Right atrium auricular region (tissue), 2 donors: Measurements from ENCODE around the gene C2CD3. TPM values are rescaled to one million over a fixed set of nuclear protein-coding genes. Genes with fewer than 3 reads are reported as not detected.

Source experiments
- DNase-seq: peaks from one replicate; pipeline ENCODE4 v3.0.0-alpha.2; 2019; ENCODE audit warnings: low spot score
- H3K27ac ChIP-seq, 2 donors: fragments of 200-600 bp; sonication (generic); 1 replicate in 1 of 2; 2 replicates in 1 of 2; pipeline ENCODE4 v1.5.1; 2016 to 2019
- H3K27me3 ChIP-seq, 2 donors: fragments of 200-600 bp; sonication (generic); one replicate each; pipeline versions ENCODE4 v1.5.1 to v1.6.0; 2017 to 2019
- H3K36me3 ChIP-seq: fragments of 200-600 bp; sonication (generic); one replicate; pipeline ENCODE4 v1.5.1; 2016
- H3K4me1 ChIP-seq, 2 donors: fragments of 200-600 bp; sonication (generic); one replicate each; pipeline versions ENCODE4 v1.5.1 to v1.6.0; 2017 to 2019
- H3K4me3 ChIP-seq, 2 donors: fragments of 200-600 bp; sonication (generic); 1 replicate in 1 of 2; 2 replicates in 1 of 2; pipeline ENCODE4 v1.5.1; 2017 to 2019; ENCODE audit warnings: mild to moderate bottlenecking in 1 of 2, moderate library complexity in 1 of 2
- H3K9me3 ChIP-seq, 2 donors: fragments of 200-600 bp; sonication (generic); one replicate each; pipeline ENCODE4 v1.5.1; 2019
- total RNA-seq, 2 donors: library from RNA; depleted of rRNA; stranded (reverse); fragments of >200 nt; gene quantifications; one replicate each; pipeline ENCODE4 v1.1.0, GENCODE V29; 2016
- TF ChIP-seq, protein P1 (sequence below), 2 donors: fragments of 200-600 bp; sonication (generic); IDR thresholded peaks; one replicate each; pipeline ENCODE4 v1.5.1; 2019; ENCODE audit warnings: antibody characterized with exemption in 2 of 2

C2CD3 gene
- total RNA-seq, 2 donors from 2014 or later = 15.0 to 15.4 TPM

DNA sequence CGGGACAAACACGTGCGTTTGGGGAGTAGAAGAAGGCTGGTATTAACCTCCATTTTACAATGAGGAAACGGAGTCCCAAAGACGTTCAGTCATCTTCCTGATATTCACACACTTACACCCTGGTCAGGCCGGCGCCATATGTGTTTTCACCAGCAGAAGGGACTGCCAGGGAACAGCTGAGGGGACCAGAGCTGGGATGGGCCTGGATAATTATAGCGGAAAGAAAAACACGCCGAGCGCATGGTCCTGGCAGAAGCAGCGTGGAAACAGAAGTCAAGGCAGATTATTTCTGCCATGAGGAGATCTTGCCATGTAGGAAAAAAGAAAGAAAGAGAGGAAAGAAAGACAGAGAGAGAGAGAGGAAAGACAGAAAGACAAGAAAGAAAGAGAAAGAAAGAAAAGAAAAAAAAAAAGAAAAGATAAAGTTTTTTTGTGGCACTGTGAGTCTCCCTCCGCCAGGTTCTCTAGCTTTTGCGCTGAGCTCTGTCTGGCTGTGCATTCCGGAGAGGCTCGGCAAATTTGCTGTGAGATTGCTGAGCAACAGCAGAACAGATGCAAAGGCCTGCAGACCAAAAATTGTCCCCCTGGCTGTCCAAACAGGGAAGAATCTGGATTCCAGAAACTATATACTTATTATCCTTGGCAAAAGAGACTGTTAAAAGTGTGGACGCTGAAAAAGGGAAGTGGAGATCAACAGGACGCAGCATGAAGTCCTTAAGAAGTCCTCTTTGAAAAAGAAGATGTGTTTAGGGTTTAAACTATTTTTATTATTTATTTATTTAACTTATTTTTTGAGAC, 186.9 kb downstream of the C2CD3 start:
- no peak for DNase-seq
- no peaks in the 10 kb centered on the region for H3K9me3 ChIP-seq
- H3K36me3 ChIP-seq = no peaks in the 10 kb centered on the region
- peaks cover 0 to 6% of the 10 kb centered on the region in 2 donors for H3K4me1 ChIP-seq
- no peaks in the 10 kb centered on the region for H3K27me3 ChIP-seq
- H3K27ac ChIP-seq = peak overlapping the region; percentile 83 to 90
- H3K4me3 ChIP-seq = peak overlapping the region; percentile 51 to 68
- TF ChIP-seq, protein P1, sequence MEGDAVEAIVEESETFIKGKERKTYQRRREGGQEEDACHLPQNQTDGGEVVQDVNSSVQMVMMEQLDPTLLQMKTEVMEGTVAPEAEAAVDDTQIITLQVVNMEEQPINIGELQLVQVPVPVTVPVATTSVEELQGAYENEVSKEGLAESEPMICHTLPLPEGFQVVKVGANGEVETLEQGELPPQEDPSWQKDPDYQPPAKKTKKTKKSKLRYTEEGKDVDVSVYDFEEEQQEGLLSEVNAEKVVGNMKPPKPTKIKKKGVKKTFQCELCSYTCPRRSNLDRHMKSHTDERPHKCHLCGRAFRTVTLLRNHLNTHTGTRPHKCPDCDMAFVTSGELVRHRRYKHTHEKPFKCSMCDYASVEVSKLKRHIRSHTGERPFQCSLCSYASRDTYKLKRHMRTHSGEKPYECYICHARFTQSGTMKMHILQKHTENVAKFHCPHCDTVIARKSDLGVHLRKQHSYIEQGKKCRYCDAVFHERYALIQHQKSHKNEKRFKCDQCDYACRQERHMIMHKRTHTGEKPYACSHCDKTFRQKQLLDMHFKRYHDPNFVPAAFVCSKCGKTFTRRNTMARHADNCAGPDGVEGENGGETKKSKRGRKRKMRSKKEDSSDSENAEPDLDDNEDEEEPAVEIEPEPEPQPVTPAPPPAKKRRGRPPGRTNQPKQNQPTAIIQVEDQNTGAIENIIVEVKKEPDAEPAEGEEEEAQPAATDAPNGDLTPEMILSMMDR (IDR thresholded peaks at IDR 0.05) = no peak

DNA sequence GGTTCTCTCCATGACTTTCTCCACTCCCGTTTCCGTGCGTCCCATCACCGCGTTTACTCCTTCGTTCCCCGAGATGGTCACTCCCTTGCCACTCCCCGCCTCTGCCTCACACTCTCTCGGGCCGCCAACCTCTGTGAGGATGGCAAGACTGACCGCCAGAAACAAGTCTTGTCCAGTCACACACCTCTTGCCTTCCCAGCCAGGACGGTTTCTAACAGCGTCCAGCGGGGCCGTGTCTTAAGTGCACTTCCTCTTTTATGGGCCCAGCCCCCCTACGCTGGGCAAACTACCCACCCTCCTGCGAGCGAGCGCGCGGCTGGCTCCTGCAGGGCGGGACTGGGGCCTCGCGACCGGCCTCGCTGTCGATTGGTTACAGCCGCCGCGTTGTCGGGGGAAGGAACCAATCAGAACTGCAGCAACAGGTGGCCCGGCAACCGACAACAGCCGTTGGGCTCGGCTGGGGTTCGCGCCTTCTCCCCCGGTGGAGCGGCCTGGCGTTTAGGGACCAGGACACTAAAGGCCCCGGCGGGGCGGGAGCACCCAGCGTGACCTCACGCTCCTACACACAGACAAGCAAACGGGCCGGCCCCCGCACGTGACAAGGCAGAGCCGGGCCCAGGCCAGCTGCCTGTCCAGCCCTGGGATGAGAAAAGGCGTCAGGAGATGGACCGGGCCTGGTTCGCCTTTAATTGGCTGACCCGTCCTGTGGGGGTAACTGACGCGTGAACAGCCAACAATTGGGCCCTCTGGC, 187.6 kb downstream of the C2CD3 start:
- TF ChIP-seq, protein P1 (IDR thresholded peaks at IDR 0.05) = no peak
- DNase-seq = peak; percentile 95
- no peaks in the 10 kb centered on the region for H3K27me3 ChIP-seq

DNA sequence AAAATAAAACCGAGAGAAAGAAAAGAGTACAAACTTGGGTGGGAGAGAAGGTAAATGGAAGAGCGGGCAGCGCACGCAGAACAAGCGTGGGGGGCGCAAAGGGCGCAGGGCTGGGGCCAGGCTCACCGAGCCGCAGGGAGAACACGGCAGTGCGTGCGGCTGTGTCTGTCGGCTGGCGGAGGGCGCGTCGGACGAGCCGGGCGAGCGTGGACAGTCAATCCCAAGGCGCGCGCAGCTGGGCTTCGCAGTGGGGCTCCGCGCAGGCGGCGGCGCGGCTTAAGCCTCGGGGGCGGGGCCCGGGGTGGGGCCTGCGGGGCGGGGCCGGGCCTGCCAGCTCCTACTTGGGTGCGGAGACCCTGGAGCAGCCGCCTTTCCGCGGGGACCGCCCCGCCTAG, 188.2 kb downstream of the C2CD3 start, which contains the start of gene UCP2:
Gene UCP2 (minus strand): TSS at position 249 of the 395 bp plus-strand sequence. CDS start 4,465 bp downstream, outside the sequence.
- Histone ChIP-seq H3K4me1 (peaks cover 0 to 6% of the 10 kb centered on the region in 2 donors), H3K27me3 (no peaks in the 10 kb centered on the region), H3K4me3 (peak within 1 kb of the TSS; percentile 51 to 68), H3K9me3 (no peaks in the 10 kb centered on the region), H3K36me3 (peaks cover under 1% of the 10 kb centered on the region), H3K27ac (peak within 1 kb of the TSS; percentile 83 to 90)
- TF ChIP-seq, protein P1 (IDR thresholded peaks at IDR 0.05) = no peak
- DNase-seq = peak; percentile 79

More for the DNA sequence above, 187.6 kb downstream of the C2CD3 start:
- Histone ChIP-seq H3K27ac (peak overlapping the region; percentile 83 to 90), H3K36me3 (no peaks in the 10 kb centered on the region), H3K4me3 (peak overlapping the region; percentile 51 to 68), H3K4me1 (peaks cover 0 to 6% of the 10 kb centered on the region in 2 donors), H3K9me3 (no peaks in the 10 kb centered on the region)

DNA sequence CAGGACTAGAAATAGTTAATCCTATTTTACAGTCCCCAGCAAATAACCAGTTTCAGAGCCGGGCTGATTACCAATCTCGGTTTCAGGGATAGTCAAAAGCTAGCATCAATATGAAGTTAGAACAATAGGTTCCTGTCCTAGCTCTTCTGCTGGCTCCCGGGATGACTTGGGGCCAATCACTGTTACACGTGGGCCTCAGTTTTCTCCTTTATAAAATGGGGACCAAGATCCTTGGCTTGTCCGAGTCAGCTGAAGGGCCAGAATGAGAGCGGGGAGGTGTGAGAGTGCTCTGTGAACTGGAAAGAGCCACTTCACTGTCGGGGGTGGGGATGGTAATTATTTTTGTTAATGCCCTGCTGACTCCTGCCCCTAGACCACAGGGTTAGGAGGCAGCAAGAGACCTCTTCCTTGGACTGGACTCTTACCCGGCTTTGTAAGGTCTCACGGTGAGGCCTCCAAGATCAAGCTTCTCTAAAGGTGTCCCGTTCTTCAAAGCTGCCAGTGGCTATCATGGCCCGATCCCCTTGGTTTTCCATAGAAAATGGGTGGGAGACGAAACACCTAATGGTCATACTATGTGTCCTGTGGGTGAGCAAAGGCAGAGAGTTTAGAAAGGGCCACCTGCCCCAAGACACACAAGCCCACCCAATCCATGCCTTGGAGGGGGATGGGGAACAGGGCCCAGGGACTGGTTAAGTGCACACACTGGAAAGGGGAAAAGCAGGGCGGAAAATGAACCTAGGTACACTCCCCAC, 189.6 kb downstream of the C2CD3 start:
- no peak for DNase-seq
- H3K4me1 ChIP-seq = peaks cover 0 to 6% of the 10 kb centered on the region in 2 donors

More for the DNA sequence above, 189.6 kb downstream of the C2CD3 start:
- peaks cover 9% of the 10 kb centered on the region for H3K36me3 ChIP-seq
- TF ChIP-seq, protein P1 (IDR thresholded peaks at IDR 0.05) = no peak
- no peaks in the 10 kb centered on the region for H3K9me3 ChIP-seq
- peak overlapping the region in 1 of 2 donors; percentile 90 for H3K27ac ChIP-seq
- H3K27me3 ChIP-seq = no peaks in the 10 kb centered on the region
- peak overlapping the region in 1 of 2 donors; percentile 68 for H3K4me3 ChIP-seq
